Subcutaneous adipose tissue (tissue), 4 donors: ENCODE results near the gene STXBP6. TPM values are rescaled to one million over a fixed set of nuclear protein-coding genes. Genes with fewer than 3 reads are reported as not detected.

ENCODE experiments used
- total RNA-seq, 4 donors: library from RNA; depleted of rRNA; stranded (reverse); fragments of >200 nt; gene quantifications; one replicate each; pipeline ENCODE4 v1.1.0, GENCODE V29; 2016
- TF ChIP-seq, protein P1 (sequence below): fragments of 450-650 bp; IDR thresholded peaks from one replicate; pipeline ENCODE4 v1.5.1; 2016; ENCODE audit warnings: low read depth, mild to moderate bottlenecking, control low read depth, antibody characterized with exemption, moderate library complexity

STXBP6 gene
- total RNA-seq, 4 donors from 2014 or later: 5.4 to 11.7 (median 9.3) TPM

DNA sequence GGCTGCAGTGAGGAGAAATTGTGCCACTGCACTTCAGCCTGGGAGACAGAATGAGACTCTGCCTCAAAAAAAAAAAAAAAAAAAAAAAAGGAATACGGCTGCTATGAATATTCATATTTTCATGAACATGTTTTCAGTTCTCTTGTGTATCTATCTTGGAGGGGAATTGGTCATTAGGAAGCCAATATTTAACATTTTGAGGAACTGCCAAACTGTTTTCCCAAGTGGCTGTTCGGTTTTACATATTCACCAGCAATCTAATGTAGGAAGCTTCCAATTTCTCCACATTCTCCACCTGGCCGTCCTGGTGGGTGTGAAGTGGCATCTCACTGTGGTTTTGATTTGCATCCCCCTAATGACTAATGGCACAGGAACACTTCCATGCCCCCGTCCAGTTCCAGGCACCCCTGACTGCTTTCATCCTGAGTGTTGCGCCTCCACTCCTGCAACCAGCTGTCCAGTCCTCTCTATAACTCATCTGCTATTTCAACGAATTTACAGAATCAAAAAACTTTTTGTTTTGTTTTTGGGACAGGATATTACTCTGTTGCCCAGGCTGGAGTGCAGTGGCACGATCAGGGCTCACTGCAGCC is 5.7 kb downstream of the STXBP6 start:
- TF ChIP-seq, protein P1, sequence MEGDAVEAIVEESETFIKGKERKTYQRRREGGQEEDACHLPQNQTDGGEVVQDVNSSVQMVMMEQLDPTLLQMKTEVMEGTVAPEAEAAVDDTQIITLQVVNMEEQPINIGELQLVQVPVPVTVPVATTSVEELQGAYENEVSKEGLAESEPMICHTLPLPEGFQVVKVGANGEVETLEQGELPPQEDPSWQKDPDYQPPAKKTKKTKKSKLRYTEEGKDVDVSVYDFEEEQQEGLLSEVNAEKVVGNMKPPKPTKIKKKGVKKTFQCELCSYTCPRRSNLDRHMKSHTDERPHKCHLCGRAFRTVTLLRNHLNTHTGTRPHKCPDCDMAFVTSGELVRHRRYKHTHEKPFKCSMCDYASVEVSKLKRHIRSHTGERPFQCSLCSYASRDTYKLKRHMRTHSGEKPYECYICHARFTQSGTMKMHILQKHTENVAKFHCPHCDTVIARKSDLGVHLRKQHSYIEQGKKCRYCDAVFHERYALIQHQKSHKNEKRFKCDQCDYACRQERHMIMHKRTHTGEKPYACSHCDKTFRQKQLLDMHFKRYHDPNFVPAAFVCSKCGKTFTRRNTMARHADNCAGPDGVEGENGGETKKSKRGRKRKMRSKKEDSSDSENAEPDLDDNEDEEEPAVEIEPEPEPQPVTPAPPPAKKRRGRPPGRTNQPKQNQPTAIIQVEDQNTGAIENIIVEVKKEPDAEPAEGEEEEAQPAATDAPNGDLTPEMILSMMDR: no peak

DNA sequence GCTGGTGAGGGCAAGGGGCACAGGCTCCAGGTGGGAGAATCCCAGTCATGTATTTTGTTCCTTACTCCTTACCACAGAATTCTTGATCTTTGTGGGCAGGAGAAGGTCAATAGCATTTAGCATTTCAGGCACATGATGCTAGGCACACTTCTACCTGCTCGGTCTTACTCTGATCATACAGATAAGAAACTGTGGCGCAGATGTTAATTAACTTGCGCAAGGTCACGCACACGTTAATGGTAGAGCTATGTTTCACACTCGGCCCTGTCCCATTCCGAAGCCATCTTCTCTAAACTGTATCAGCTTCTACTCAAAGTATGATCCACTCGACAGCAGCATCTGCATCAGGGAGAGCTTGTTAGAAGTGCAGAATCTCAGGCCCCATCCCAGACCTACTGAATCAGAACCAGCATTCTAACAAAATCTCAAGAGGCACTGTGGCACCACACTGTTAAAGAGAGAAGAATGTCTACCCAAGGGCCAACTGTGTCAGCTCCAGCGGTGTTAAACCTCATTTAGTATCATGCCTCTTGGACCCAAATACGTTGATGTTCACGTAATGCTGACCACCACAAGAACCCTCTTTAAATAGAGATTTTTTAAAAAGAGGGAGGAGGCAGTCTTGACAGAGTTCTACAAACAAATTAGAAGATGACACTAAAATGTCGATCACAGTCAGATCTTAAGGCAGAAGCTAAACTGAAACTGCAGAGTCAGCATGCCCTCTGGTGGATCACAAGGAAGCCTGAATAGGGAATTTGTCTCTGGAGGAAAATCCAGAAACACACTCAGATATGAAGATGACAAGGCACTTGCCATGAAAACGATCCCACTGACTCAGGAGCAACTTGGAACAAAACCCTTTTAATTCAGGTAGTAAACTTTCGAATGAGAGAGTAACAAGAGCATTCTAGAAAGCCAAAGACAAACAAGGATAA is 7.3 kb downstream of the STXBP6 start:
- TF ChIP-seq, protein P1: no peak

DNA sequence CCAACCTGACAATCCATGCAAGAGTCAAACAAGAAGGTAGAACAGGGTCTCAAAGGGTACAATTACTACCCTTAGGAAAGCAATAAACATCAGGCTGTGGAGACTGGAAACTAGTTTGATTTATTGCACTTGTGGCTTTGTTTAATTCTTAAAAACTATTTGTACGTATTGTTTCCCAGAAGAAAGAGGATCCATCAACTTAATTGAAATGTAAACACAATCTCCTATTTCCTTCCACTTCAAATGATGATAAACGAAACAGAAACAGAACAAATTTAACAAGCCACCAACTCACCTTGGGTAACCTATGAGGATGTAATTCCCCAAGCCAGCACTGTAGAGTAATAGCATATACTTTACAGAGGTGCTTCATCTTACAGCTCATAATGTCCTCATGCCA is 8.0 kb downstream of the STXBP6 start:
- TF ChIP-seq, protein P1: no peak

DNA sequence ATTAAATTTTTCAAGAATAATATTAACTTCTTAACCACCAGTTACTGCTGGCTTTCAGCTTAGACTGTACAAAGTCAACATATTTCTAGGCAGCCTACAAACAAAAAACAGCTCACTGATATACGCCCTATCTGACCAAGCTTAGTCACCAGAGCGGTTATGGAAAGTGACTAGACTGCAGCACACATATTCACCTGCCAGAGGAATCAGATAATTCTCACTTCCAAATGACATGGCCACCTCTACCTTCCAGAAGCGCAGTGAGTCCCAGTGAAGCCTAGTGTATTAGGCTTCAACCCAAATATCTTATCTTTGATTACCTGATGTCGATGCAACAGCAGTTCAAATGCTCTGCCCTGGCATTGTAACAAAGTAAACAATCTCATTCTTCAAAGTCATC is 8.5 kb downstream of the STXBP6 start:
- TF ChIP-seq, protein P1: no peak

DNA sequence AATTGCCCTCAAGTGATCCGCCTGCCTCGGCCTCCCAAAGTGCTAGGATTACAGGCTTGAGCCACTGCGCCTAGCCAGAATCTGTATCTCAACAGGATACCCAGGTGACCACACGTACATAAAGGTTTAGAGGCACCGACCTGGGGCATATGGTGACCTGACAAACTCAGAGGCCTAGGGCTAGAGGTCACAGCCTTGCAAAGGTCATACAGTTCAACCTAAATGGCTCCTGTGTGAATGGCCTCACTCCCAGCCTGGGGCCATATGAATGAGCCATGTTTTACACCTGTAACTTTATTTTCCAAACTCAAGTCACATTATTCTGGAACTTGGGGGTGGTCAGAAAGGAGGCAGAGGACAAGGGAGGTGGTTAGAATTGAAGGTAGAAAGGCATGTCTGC is 10.0 kb downstream of the STXBP6 start:
- TF ChIP-seq, protein P1: no peak

DNA sequence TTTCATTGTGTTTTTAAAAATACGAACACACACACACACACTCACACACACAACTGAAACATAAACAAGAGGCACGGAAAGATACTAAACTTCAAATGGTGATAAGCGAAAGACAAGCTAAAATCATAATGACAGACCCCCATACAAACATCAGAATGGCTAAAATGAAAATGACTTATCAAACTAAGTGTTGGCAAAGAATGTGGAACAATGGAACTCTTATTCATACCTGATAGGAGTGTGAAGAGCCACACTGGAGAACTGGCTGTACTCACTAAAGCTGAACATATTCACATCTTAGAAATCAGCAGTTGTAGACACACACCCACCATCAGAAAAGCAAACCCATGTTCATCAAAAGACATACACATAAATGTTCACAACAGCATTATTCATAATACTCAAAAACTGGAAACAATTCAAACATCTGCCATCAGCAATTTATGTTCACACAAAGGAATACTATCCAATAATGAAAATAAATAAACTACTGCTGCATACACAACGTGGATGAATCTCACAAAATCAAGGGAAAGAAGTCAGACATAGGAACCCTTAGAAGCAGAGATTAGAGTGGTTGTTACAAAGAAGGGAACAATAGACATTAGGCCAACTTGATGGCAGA is 11.8 kb downstream of the STXBP6 start:
- TF ChIP-seq, protein P1: no peak

DNA sequence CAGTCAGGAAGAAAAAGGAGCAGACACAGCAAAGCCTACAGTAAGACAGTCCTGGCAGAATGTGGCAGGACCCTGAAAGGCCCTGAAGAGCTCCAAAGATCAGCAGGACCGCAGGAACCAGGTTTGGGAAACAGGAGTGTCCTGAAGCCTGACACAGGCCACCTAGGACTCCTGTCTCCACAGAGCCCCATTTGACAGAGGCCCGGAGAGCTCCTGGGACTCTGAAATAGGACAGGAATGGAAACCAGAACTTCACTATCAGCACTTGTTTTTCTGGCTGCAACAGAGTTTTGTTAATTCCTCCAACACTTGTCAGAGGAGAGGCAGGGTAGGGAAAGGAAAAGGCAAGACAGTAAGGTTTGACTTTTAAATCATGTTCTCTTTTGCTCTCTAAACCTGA is 12.9 kb downstream of the STXBP6 start:
- TF ChIP-seq, protein P1: no peak
